HG02981 (cell line): ENCODE data around the gene ENG.

Experiments
- ATAC-seq: cut with Tn5 transposase; IDR thresholded peaks from one replicate; pipeline ENCODE4 v1.9.1; 2021; ENCODE audit warnings: mild to moderate bottlenecking, moderate library complexity; ENCODE audit not compliant: unreplicated experiment

The ENG gene

GRCh38 chr9:127866535-127866934, 12.1 kb upstream of the ENG start:
- no peak for ATAC-seq

DNA sequence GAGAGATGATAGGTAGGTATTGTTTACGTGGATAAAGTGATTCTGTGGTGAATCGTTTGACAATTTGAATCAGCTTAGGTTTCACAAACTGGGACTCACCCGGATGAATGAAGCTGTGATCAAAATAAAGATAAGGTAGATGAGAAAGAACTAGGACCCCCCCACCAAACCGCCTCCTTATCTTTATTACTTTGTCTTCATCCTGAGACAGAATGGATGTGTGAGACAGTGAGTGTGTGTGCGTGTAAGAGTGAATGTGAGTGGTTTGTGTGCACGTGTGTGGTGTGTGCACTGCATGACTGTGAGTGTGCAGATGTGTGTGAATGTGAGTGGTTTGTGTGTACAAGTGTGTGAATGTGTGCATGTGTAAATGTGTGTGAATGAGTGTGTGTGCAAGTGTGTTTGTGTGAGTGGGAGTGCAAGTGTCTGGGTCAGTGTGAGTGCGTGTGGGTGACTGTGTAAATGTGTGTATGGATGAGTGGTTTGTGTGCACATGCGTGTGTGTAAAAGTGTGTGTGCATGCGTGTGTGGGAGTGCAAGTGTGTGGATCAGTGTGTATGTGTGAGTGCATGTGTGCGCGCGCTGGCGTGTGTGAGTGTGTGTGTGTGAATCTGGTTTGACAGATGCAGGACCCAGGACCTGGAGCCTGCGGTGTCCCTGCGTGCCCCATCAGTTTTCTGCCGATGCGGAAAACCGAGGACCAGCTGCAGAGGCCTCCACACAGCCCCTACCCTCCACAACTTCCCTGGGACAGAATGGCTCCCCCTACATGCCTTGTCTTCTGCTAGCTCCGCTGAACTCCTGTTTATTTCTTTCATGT, 11.4 kb upstream of the ENG start:
- no peak for ATAC-seq

- ATAC-seq = no peak
Measured at GRCh38 chr9:127863191-127863621, 8.7 kb upstream of the ENG start.

DNA sequence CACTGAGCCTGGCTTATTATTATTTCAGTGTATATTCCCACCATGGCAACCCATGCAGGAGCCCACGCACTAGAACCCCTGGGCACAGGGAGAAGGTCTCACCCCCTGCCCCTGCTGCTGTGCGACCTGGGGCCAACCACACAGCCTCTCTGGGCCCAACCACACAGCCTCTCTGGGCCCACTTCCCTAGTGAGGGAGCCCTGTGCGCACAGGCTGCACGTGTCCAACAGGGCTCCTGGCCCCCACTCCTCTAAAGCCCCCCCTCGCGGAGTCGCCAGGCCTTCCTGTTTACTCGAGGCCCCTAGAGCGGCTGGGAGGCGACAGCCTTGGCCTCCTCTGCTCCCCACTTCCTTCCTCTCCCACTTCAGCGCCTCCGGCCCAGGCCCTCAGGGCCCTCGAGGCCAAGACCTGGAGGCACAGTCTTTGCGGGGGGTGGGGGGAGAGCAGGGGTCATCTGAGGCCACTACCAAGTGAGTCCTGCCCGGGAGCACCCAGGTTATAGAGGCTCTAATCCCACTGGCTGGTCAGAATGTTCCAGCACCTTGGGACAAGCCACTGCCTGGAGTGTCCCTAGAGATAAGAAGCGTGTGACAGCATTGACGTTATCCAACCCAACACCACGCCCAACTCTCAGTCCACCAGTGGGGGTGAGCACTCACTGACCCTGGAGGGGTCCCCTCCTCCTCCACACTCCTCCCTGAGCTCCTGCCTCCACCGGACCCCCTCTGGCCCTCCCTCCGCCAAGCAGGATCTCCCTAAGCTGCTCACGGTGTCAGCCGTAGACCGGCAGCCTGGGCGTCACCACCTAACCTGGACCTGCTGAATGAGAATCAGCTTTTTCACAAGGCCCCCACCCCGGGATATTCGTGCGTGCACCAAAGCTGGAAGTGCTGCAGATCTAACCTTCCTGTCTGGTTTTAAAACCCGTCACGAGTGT, 7.9 kb upstream of the ENG start:
- ATAC-seq = no peak

DNA sequence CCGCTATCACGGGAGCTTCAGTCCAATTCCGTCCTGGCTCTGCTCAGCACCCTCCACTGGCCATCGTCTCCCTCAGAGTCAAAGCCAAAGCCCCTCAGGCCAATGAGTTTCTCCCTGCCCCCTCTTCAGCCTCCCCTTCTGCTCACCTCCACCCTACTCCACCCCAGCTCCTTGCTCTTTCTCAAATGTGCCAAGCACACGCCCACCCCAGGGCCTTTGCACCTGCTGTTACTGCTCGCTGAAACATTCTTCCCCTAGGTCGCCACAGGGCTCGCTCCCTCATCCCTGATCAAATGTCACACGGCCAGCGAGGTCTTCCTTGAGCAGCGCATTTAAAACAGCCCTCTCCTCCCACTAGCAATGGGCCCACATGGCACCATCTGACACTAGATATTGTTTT, 6.3 kb upstream of the ENG start:
- ATAC-seq = no peak

- no peak for ATAC-seq
Measured at GRCh38 chr9:127860260-127860659, 5.8 kb upstream of the ENG start.

GRCh38 chr9:127858041-127858512, 3.6 kb upstream of the ENG start:
- no peak for ATAC-seq

- no peak for ATAC-seq
Measured at GRCh38 chr9:127857278-127857677, 2.8 kb upstream of the ENG start.

GRCh38 chr9:127856729-127857116, 2.3 kb upstream of the ENG start:
- no peak for ATAC-seq

GRCh38 chr9:127856094-127856728, 1.8 kb upstream of the ENG start:
- no peak for ATAC-seq

- ATAC-seq = no peak
Measured at GRCh38 chr9:127855522-127855921, 1.1 kb upstream of the ENG start.

DNA sequence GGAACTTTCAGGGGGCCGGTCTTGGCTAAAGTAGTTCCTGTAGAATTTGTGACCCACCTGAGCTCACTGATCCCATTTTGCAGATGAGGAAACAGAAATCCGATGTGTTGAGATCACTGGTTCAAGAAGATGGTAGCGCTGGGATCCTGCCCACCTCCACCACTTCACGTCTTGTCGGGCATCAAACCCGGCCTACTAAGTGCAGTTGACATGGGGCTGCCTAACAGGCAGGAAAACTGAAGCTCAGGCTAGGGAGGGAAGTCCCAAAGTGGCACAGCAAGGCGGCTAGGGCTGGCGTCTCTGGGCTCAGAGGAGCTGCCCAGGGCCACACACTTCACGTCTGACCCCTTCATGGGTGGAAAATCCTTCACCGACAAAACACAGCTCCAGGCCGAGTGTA, 502 bp upstream of the ENG start:
- no peak for ATAC-seq

GRCh38 chr9:127853312-127854183, 910 bp downstream of the ENG start:
- ATAC-seq = no peak

GRCh38 chr9:127852829-127853228, 1.6 kb downstream of the ENG start:
- no peak for ATAC-seq

DNA sequence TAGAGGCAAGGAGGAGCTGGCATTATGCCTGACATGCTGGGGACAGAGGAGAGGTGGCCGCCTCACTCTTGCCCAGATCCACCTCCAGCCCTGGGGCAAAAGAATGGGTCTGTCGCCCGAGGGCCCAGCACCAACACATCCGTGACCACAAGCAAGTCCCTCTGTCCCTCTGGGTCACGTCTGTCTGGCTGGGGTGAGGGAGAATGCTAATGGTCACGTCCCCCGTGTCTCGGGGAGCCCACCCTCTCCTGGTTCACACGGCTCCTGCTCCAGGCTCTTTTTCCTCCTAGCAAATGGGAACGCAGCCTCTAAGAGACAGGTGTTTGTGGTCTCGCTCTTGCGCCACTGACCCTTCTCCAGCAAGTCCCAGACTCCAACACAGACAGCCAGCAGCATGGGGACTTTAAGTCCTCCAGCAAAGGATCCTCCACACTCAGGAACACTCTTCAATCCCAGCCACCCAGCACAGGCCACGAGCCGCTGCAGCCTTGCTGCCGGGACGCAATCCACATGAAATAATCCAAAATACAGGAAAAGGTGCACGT, 4.1 kb downstream of the ENG start:
- ATAC-seq = no peak

DNA sequence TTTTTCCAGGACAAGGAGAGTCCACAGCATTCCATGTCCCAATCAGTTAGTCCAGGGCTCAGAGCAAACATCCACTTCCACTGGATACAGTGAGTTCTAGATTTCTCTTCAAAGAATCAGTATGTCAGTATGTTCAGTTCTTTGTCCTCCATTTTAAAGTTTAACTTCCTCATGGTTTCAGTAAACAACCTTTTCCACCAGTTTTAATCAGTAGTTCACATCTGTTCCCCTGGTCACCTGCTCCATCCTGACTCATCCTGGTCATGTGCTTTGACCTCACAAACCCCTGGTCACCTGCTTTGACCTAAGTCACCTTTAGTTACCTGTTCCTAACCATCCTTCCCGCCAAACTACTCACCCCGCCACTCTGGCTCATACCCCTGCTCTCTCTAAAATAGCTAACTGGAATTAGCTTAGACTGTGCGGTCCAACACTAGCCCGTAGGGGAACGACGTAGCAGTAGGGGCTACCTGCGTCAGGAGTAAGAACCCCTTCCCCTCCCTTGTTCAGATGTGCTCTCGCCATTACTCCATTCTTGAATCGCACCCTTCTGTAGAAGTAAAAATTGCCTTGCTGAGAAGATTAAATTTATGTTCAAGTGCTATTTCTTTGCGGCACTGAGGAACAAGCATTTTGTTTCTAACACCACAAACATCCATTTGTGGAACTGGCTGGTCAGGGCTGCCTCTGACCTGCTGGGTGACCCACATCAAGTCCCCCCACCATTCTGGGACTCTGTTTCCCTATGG, 5.5 kb downstream of the ENG start:
- ATAC-seq = no peak

DNA sequence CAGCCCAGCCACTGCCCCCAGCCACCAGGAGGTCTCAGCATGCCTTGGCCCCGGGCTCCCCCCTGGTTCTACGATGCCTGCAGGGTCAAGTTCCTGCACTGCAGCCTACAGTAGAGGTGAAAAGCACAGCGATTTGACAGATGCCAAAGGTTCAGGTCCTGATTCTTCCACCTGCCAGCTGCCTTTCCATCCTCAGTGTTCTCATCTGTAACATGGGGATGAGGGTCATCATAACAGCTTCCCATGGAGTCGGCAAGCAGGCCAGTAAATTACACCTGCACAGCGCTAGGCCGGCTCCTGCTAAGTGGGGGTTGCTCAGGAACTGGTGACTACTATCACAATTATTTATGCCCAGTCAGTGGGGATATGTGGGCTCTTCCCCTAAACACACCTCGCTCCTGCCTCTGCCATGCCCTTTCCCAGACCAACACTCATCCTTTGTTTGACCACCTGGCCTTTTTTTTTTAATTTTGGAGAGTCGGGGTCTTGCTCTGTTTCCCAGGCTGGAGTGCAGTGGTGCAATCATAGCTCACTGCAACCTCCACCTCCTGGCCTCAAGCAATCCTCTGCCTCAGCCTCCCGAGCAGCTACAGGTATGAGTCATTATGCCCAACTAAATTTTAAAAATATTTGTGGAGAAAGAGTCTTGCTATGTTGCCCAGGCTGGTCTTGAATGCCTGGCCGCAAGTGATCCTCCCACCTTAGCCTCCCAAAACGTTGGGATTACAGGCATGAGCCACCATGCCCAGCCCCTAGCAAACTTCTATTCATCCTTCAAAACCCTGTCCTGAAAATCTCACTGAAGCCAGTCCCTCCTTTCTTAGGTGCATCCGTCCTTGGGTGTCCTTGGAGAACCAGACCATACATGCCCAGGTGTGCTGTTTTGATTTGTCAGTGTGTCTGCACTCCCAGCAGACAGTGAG, 6.4 kb downstream of the ENG start:
- ATAC-seq = no peak

- no peak for ATAC-seq
Measured at GRCh38 chr9:127847178-127847510, 7.3 kb downstream of the ENG start.
